HG03354 (cell line): ENCODE measurements around the gene SPACA4.
"Not testable (repeated sequence)": the region's sequence is repeated elsewhere in the genome, so short reads cannot be mapped to it uniquely, and the experiment has no call there.

Source experiments
- ATAC-seq: cut with Tn5 transposase; IDR thresholded peaks from one replicate; pipeline ENCODE4 v1.9.1; 2021; ENCODE audit warnings: mild to moderate bottlenecking; ENCODE audit not compliant: unreplicated experiment, poor library complexity, severe bottlenecking

SPACA4 gene

GRCh38 chr19:48632286-48632685 lies 25.7 kb downstream of the SPACA4 start:
- ATAC-seq: not testable (repeated sequence)

- ATAC-seq: no peak
These were observed 26.2 kb downstream of the SPACA4 start for GRCh38 chr19:48632692-48633147.

- ATAC-seq: no peak
These were observed 26.9 kb downstream of the SPACA4 start for GRCh38 chr19:48633148-48634035.

GRCh38 chr19:48634036-48634342 lies 27.4 kb downstream of the SPACA4 start:
- ATAC-seq: no peak

GRCh38 chr19:48634424-48635262 lies 28.1 kb downstream of the SPACA4 start:
- peak; percentile 30 for ATAC-seq

GRCh38 chr19:48635263-48635965 lies 28.9 kb downstream of the SPACA4 start:
- ATAC-seq: no peak

GRCh38 chr19:48635966-48636858 lies 29.7 kb downstream of the SPACA4 start:
- no peak for ATAC-seq

GRCh38 chr19:48636859-48637448 lies 30.4 kb downstream of the SPACA4 start, which contains the start of gene DBP:
TSS of gene DBP (minus strand) at chr19:48637379. CDS start at chr19:48636994, 385 bp downstream.
- no peak for ATAC-seq

- peak; percentile 72 for ATAC-seq
These were observed 31.0 kb downstream of the SPACA4 start for GRCh38 chr19:48637449-48637947.

- ATAC-seq: peak; percentile 21
These were observed 31.6 kb downstream of the SPACA4 start for GRCh38 chr19:48637948-48638830.

GRCh38 chr19:48638831-48639381 lies 32.4 kb downstream of the SPACA4 start:
- no peak for ATAC-seq

- ATAC-seq: no peak
These were observed 33.2 kb downstream of the SPACA4 start for GRCh38 chr19:48639483-48640375.

GRCh38 chr19:48641850-48642249 lies 35.3 kb downstream of the SPACA4 start:
- no peak for ATAC-seq

GRCh38 chr19:48642862-48643261 lies 36.3 kb downstream of the SPACA4 start:
- ATAC-seq: no peak

- no peak for ATAC-seq
These were observed 37.8 kb downstream of the SPACA4 start for GRCh38 chr19:48644355-48644754.

GRCh38 chr19:48644839-48645619 lies 38.5 kb downstream of the SPACA4 start:
- ATAC-seq: peak; percentile 57
